Pulmonary artery endothelial cell (primary cell): Measurements from ENCODE around the gene SLC6A2. TPM values are rescaled to one million over a fixed set of nuclear protein-coding genes. Genes with fewer than 3 reads are reported as not detected.
"Not testable (repeated sequence)": the region's sequence is repeated elsewhere in the genome, so short reads cannot be mapped to it uniquely, and the experiment has no call there.

Experiments used
- DNase-seq: peaks from one replicate; pipeline ENCODE4 v3.0.0-alpha.2; 2011; ENCODE audit warnings: low read depth, low spot score
- total RNA-seq: library from RNA; depleted of rRNA; stranded (reverse); fragments of >200 nt; gene quantifications from 2 replicates; pipeline ENCODE4 v1.2.3, GENCODE V29; 2014

SLC6A2 gene
- total RNA-seq = not detected in 2 replicates

DNA sequence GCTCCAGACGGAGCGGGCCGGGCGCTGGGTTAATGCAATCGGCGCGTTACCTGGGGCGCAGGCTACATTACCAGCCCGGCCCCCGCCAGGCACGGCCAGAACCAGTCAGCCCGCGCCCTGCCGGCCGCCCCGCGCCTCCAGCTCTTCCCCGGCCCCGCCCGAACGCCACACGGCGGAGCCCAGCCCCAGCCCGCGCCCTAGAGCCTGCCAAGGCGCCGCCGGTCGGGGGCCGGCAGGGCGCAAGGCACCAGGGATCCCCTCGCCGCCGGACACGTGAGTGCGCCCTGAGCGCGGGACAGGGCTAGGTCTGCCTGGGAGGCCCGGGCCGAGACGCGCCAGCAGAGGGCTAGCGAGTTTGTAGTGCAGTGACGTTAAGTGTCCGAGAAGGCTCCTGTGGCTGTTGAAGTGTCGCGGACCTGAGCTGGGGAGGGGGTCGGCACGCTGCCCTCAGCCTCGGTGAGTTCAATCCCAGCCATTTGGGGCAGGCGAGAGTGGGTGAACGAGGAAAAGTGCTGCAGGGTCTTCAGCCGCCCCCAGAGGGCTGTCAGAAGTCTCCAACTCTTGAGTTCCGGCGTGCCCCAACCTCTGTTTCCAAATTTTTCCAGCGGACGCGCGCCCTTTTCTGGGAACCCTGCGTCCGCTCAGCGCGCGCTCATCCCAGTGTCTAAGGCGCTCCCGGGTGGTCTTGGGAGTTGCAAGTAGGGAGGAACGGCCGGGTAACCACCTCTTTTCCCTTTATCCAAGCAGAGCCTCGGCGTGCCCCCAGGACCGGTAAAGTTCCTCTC lies at the start of gene SLC6A2:
TSS of gene SLC6A2 (plus strand) at position 92 of the 785 bp plus-strand sequence. CDS start 707 bp downstream, outside the sequence.
- DNase-seq = no peak

DNA sequence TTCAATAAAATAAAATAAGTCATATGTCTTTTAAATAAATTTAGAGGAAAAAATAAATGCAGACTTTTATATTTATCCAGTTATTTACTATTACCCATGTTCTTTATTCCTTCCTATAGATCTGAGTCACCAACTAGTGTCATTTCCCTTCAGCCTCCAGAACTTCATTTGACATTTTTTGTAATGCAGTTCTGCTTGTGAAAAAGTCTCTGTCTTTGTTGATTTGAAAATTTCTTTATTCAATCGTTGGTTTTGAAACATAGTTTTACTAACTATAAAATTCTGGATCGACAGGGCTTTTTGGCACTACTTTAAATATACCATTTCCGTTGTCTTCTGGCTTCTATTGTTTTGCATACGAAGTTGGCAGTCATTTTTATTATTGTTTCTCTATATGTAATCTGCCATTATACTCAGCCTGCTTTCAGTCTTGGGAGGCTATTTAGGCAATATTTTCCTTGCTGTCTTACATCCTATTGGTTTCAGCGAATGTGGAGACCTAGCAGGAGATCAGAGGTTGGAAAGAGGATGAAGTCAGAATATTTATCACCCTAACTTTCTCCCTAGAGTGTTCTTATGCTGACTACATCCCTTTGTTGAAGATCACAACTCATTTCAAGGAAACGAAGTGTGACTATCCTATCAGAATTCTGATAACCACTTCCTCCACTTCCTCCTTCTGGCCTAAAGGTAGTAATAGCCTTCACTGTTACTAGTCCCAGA lies 42.0 kb upstream of the SLC6A2 start:
- no peak for DNase-seq

DNA sequence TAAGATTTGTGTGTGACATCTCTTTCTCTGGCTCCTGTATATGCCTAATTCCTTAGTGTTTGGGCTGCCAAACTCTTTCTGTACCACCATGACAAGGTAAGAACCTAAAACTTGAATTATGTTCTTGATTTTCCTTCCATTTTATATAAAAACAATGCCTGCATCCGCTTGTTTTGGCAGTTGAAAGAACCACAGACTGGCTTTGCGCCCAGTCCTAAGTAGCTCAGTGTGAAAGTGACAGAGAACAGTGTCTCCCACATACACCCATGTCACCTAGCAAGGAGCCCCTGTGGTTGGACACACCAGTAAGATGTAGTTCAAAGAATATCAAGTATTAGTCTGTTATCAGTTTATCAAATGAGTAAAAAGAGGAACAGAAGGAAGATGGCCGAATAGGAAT lies 40.7 kb upstream of the SLC6A2 start:
- no peak for DNase-seq

DNA sequence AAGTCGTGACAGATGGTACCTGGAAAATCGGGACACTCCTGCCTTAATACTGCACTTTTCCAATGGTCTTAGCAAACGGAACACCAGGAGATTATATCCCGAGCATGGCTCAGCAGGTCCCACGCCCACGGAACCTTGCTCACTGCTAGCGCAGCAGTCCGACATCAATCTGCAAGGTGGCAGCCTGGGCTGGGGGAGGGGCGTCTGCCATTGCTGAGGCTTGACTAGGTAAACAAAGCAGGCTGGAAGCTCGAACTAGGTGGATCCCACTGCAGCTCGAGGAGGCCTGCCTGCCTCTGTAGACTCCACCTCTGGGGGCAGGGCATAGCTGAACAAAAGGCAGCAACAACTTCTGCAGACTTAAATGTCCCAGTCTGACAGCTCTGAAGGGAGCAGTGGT lies 40.1 kb upstream of the SLC6A2 start:
- DNase-seq = not testable (repeated sequence)

DNA sequence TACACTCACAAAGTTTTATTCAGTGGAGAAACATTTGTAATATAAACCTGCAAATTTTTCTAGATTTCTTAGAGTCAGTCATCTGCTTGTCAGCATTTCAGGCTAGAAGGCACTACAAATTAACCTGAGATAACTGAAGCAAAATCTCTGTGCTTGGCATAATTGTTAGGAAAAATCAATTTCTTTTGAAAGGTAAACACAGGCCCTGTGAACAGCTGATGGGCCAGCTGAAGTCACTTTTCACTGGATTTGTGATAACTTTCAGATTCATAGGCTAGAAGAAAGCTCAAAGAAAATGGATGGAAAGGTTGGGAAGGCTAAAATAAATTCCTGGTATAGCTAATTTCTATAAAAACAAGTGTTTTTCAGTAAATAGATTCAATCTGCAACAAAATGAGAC lies 34.0 kb upstream of the SLC6A2 start:
- DNase-seq = no peak

DNA sequence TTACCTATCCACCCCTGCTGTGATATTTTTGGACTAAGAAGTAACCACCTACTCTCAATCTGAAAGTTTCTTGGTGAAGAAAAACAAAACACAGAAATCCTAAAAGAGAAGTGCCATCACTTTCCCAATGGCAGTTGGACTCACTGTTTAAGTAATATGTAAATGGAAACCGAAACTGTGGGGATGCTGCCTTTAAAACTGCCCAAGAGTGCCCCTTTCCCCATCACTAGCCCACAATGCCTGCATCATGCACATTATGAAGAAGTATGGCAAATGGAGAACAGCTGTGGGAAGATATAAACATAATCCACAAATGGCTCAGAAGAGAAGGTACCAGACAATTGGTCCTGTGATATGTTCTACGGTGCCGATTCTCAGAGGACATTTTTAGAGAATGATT lies 33.5 kb upstream of the SLC6A2 start:
- no peak for DNase-seq

DNA sequence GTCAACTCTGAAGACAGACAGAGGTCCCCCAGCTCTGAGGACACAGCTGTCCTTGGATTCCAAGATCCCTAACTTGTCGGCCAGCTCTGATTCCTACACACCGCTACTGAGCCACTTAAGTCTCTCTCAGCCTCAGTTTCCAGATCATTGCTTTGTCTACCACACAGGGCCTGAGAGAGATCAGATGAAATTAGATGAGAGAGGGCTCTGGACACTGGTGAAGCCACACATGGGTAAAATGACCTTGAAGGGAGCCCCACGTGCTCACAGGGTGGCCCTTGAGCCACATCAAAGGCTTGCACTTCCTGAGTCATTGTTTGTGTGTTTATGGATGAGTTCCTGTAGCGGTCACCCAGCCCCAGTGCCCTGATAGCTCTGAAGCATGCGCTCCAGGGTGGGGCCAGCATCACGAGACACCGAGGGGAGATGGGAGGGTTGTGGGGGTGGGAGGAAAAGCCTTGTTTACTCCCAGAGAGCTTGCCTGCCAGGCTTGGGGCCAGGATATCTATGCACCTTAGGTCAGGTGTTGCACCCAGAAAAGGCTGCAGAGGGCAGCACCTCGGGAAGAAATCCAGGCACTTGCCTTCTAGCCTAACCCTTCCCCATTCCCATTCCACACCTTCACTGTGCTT lies 32.7 kb upstream of the SLC6A2 start:
- no peak for DNase-seq

DNA sequence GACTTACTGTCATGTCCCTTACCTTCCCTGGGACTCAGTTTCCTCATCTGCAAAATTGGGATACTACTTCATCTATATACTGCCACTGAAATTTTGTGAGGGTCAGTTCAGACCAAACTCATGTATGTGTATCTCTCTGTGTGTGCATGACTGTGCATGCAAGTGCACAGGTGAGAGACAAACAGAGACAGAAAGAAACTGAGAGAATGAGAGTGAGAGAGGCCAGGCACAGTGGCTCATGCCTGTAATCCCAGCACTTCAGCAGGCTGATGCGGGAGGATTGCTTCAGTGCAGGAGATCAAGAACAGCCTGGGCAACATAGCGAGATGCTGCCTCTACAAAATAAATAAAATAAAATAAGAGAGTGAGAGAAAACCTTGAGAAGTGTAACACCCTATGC lies 32.1 kb upstream of the SLC6A2 start:
- no peak for DNase-seq

DNA sequence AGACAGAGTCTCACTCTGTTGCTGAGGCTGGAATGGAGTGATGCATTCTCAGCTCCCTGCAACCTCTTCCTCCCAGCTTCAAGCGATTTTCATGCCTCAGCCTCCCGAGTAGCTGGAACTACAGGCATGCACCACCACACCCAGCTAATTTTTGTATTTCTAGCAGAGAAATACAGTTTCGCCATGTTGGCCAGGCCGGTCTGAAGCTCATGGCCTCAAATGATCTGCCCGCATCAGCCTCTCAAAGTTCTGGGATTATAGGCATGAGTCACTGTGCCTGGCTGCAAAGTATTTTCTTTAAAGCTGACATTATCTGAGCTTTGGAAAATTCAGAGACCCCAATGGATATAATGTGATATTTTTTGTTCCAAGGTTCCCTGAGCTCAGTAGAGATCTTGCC lies 31.1 kb upstream of the SLC6A2 start:
- no peak for DNase-seq

DNA sequence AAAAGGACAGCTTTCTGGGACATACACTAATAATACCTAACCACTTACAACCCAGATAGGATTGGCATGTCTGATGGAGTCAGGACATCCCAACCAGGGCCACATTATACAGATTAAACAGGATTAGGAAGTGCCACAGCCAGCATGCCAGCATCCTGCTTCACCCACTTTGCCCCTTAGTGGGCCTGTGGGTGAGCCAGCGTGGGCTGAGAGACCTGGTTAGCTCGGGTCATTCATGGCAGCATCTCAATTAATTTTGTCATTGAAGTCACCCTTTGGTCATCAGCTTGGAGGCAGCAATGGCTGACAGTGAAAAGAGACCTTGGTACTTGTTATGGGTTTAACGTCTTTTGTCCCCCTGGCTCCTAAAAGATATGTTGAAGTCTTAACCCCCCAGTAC lies 29.9 kb upstream of the SLC6A2 start:
- no peak for DNase-seq

DNA sequence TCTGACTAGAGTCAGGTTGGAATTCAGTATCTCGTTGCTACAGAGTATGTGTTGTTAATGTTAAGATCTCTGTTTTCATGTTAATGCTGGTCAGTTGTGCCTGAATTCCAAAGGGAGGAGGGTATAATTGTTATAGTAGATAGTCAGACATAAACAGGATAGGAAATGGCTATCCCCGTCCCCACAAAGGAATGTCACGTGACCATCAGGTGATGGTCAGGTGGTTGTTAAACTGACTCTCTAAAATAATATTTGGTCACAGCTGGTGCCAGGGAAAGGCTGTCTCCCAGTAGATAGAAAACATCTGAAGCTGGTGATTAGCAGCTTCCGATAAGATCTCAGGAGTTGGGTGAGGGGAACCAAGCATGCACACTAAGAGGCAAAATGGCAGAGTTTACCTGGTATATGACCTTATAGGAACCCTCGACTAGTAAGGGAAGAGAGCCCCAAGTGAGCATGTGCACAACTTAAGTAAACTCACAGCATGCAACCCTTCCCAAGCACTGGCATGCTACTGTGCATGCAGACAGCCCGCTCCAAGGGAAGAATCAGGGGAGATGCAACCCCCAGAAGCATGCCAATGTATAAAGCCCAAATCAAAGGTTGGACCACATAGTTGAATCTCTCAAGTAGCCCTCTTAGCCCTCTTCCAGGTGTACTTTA lies 27.4 kb upstream of the SLC6A2 start:
- no peak for DNase-seq

DNA sequence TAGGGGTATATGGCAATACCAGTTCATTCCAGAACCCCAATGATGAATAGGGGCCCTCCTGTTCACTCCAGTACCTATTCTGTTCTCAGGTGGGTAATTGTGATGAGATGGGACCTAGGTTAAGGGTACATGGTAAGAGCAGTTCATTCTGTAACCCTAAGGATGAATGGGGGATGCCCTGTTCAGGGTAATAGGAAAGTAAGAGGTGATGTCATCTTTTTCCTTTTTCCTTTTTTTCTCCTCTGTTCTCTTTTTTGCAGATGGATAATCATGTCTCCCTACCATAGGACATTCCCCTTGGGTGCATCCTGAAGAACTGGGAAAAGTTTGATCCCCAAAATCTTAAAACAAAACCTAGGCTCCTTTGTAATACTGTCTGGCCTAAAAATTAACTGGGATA lies 25.0 kb upstream of the SLC6A2 start:
- no peak for DNase-seq

DNA sequence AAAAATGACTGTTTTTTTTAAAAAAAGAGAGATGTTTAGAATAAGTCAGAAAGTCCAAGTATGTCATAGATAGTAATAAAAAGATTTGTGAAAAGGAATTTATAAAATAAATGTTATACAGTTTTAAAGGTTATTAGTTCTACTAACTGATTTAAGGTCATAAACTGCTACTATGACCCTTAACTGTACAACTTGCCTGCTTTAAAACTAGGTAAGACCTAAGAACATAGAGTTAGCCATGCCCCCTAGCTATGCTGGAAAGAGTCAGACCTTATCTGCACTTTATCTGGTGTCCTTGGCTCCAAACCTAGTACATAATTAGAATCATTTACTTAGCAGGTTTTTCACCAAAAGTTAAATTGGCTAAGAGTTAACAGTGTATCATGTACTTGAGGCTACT lies 23.5 kb upstream of the SLC6A2 start:
- no peak for DNase-seq

DNA sequence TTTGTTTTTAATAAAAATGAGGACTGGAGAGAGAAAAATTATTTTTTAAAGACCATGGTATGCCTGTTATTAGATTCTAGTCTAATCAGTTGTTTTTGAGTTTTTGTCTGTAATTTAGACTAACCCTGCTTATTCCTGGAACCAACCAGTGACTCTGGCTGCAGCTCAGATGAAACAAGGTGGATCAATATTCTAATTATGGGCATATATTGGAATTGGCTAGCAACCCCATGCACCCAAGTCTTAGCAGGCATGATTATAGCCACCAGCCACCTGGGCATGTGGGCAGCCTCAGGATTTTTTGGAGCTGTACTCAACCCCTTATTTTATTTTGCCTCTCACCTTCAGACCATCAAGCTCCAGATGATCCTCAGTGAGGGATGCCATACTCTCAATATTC lies 21.6 kb upstream of the SLC6A2 start:
- DNase-seq = no peak

DNA sequence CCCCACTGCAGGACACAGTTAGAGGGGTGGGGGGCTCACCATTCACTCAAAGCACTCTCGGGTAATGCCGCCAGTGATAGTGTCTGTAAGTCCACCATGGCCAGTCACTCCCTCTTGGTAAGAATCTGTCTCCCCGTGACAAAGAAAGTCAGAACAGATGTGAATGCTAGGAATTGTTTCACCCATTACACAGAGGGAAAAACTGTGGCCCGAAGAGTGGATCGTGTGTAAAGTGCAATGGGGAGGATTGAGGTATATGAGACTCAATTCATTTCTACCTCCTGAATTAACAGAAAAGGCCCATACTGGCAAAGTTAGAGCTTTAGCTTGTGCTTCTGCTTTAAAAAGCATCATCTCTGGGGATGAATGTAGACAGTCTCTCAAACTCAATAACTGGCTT lies 17.5 kb upstream of the SLC6A2 start:
- DNase-seq = no peak

DNA sequence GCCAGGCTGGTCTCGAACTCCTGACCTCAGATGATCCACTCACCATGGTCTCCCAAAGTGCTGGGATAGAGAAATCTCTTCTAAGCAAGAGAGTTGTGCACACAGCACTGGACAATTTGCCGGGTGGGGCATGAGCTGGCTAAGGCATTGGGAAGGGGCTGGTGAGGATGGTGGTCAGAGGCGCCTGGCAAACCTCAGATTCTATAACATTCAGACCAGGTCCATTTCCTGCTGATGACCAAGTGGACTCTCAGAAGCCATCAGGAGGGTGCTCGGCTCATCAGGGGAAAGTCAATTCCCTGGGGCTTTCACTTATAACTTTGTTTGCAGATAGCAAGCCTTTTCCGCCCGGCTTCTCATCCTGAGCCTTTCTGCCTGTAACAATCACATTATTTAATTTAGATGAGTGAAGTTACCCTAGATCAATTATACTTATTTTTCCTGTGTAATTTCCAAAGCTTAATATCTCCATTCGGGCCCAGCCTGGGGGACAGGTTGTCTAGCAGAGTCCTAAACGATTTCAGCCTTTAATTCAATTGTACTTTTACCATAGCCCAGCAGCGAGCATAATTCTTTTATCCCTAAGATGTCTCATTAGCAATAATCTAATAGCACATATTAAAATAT lies 15.0 kb upstream of the SLC6A2 start:
- no peak for DNase-seq

DNA sequence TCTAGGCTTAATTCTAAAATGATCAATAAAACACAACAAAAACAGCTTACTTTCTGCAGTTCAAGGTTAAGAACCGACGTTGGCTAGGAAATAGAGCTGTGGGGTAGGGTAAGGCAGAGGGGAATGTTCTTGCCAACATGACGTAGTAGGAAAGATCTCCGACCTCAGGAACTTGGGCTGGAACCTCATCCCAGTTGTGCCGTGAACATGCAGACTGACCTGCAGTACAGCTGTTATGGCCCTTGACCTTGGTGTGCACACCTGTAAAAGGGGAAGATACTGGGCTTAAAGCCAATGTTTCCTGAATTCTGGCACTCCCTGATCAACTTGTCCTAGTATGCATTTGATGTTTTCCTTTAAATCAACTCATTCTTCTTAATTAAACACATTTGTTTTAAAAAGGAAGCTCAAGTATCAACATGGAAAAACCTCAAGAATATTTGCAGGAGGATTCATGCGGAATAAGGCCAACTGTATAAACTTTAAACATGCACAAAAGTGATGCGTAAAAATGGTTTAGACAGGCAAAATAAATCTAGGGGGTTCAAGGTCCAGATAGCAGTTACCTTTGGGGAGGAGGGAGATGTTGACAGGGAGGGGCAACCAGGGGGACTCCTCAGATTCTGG lies 14.2 kb upstream of the SLC6A2 start:
- no peak for DNase-seq

DNA sequence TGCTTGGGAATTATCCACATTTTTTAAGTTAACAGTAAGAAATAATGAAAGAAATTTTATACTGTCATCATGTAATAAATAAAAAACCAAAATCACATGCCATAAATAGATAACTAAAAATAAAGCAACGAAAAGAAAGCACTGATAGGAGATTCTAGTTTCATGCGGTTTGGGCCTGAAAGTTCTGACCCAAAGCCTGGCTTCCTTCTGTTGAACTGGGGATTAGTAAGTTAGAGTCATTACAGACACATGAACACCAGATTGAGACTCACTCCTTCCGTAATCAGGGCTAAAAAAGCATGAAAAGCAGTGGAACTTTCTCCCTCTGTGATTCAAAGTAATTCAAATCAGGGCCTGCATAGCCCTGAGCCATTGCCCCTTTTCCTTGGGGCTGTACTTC lies 13.2 kb upstream of the SLC6A2 start:
- DNase-seq = no peak

DNA sequence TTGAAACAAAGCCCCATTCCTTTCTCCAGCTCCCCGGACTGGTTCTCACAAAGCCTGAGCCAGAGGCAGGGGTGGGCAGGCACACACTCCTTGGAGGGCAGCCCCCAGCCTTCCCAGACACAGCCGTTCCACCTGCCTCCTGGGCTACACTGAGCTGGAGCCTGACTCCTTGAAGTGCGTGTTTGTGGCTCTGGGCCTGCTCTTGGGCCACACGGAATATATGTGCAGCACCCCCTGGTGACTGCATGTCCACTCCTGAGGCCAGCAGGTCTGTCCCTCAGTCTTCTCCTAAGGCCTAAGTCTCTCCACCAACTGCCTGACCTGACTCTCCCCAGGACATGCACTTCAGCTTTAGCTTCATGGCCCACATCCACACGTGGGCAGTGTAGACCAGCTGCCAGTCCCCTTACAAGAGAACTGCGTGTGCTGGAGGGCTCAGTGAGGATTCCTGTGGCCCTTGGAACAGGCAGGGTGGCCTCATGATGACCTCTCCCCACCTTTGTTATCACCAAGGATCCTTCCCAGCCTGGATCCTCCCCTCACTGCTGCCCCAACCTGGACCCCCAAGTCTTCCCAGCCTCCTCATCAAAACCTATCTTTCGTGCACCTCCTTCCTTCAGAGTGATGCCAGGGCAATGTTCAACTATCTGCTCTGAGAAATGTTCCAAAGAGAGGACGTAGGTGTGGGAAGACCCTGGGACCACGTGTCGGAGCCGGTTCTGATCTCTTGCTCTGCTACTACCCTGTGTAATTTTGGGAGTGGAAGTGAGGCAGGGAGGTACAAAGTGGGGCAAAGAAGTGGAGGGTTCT lies 12.4 kb upstream of the SLC6A2 start:
- DNase-seq = no peak

DNA sequence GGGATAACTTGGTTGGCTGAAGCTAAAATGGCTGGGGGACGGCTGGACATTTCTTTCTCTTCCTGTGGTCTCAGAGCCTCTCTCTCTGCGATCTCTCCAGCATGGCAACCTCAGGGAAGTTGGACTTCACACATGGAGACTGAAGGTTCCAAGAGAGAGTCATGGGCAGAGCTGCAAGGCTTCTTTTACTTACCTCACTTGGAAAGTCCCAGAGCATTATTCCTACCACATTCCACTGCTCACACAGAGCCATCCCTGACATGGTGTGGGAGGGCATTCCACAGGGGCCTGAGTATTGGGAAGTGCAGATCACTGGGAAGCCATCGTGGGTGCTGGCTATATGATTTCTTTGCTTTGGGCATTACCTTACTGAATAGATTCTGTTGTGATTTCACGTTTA lies 9.8 kb upstream of the SLC6A2 start:
- no peak for DNase-seq
